NCI-H1092 (cell line): ENCODE results near the gene GRIN2C.

Experiments used
- DNase-seq: peaks from one replicate; lab custom pipeline; 2025; lab: John Stamatoyannopoulos, UW

GRIN2C gene

DNA sequence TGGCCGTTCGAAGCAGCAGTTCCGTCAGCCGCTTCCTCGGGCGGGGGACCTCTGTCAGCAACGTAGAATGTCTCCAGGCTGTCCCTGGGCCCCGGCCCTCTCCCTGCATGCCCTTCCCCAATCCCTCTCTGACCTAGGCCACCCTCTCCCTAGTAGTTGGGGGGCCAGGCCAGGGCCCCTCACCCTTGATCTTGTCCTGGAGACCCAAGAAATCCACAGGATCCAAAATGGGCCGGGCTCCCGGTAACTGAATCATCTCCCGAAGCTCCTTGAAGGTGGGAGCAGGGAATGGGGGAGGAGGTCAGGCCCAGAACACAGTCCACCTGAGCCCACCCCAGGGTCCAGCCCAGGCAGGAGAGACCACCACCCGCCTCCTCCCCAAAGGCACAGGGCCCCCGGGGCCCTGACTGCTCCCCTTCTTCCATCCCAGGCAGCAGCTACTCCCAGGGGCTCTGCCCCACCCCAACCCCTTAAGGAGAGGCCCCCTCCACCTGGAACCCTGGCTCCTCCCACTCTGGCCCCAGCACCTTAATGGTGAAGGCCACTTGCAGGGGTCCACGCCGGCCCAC lies 4.7 kb upstream of the GRIN2C start:
- DNase-seq, result no peak

GRCh38 chr17:74863420-74864296 lies 4.0 kb upstream of the GRIN2C start:
- no peak for DNase-seq

- no peak for DNase-seq
These were observed 3.2 kb upstream of the GRIN2C start for GRCh38 chr17:74862919-74863318.

GRCh38 chr17:74862108-74862901 lies 2.6 kb upstream of the GRIN2C start:
- peak; percentile 33 for DNase-seq

DNA sequence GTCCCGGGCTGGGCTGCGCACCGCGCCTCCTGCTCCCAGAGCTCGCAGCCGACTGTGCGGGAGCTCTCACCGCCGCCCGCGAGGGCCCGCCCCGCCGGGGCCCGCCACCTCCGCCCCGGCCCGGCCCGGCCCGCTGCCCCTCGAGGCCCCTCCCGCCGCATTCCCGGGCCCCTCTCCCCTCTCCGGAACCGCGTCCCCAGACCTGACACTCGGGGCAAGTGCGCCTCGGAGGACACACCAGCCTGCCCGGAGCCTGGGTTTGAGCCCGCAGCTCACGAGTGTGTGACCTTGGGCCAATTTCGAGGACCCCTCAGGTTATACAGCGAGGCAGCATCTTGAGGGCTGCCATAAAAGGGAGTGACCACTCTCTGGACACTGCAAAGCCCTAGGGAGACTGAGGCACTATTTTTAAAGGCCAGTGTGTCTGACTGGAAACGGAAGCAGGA lies 2.0 kb upstream of the GRIN2C start:
- DNase-seq, result no peak

DNA sequence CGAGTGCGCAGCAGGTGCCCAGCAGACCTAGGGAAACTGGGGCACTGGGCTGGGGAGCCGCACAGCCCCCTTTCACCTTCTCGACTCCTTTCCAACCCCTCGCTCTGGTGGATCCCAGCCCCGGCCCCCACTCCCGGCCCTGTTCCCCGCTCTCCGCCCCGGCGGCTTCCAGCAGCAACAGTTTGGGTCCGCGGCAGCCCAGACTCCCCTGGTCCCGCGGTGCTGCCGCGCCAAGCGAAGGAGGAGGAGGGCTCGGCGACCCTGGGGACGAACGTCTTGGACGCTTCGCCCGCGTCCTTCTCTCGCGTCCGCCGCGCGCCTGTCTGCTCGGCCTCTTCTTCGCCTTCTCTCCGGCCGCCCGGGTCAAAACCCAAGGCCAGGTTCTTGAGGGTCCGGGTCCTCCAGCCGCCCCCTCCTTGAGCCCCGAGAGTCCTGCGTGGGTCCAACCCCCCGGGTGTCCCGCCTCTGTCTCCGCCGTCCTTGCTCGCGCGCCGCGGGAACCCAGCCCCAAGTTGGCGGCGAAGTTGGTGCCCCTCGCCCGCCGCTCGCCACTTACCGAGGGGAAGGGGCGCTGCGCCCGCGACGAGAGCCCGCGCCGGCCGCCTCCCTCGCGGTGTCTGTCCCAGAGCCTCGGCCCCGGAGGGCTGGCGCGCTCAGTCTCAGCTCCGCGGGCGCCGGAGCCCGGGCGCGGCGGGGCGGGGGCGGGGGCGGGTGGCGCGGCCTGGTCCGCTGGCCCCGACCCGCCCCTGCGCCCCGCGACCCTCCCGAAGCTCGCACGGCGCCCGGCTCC lies 1.4 kb upstream of the GRIN2C start:
- DNase-seq, result no peak

DNA sequence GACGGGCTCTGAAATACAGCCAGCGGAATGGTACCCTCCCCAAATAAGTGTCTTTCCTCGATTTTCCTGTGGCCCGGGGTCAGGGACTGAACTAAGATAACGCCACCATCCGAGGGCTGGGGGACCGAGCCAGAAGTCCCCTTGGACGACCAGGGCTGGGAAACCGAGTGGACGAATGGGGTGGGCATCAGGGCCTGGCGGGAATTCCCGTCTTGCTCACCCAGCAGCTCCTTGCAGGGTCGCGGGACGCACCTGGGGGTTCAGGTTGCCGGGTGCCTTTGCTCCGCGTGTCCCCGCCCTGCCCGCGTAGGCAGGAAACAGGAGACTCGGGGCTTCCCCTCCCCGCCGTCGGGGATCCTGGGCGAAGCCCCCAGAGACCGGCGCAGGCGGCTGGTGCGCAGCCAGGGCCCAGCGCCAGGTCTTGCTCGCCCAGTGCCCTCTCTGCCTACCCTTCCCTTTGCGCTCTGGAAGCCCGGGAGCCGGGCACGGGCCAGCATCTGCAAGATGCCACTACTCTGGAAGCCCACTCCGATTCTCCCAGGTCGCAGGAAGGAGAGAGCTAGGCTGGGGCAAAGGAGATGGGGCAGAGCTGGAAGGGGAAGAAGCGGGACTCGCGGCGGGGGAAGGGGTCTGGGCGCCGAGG lies 665 bp upstream of the GRIN2C start:
- DNase-seq, result no peak

GRCh38 chr17:74858672-74859458 lies 820 bp downstream of the GRIN2C start:
- no peak for DNase-seq

GRCh38 chr17:74857191-74857590 lies 2.5 kb downstream of the GRIN2C start:
- DNase-seq, result no peak

DNA sequence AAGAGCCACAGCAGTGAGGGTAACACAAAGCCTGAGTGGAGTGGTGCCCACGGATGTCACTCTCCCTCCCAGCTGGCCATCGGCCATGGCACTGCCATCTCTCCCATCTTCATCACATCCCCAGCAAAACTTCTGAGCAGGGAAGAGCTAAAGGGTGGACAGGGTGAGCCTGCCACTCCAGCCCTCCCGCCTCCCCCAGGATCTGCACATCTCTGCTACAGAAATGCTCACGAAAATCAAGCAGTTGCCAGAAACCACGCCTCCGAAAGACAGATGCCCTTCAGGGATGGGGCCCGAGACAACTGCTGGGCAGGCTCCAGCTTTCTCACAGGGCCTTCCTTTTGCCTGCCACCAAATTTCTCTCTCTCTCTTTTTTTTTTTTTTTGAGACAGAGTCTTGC lies 3.6 kb downstream of the GRIN2C start:
- no peak for DNase-seq

DNA sequence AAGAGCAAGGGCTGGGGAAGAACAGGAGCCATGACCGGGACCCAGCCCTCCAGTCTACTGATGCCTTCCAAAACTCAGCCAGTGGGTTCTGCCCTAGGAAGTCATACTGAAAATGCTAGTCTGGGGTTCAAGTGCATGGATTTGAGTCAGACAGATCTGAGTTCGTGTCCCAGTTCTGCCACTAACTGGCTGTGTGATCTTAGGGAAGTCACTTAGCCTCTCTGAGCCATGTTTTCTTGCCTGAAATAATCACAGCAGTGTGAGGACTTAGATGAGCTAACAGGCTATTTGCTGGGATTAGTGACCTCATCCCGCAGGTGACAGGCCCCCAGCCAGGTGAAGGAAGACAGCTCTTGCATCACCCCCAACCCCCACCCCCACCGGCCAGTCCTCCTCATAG lies 4.4 kb downstream of the GRIN2C start:
- no peak for DNase-seq

GRCh38 chr17:74854792-74855191 lies 4.9 kb downstream of the GRIN2C start:
- DNase-seq, result no peak

- DNase-seq, result no peak
These were observed 6.0 kb downstream of the GRIN2C start for GRCh38 chr17:74853669-74854068.

GRCh38 chr17:74853048-74853397 lies 6.7 kb downstream of the GRIN2C start:
- no peak for DNase-seq

DNA sequence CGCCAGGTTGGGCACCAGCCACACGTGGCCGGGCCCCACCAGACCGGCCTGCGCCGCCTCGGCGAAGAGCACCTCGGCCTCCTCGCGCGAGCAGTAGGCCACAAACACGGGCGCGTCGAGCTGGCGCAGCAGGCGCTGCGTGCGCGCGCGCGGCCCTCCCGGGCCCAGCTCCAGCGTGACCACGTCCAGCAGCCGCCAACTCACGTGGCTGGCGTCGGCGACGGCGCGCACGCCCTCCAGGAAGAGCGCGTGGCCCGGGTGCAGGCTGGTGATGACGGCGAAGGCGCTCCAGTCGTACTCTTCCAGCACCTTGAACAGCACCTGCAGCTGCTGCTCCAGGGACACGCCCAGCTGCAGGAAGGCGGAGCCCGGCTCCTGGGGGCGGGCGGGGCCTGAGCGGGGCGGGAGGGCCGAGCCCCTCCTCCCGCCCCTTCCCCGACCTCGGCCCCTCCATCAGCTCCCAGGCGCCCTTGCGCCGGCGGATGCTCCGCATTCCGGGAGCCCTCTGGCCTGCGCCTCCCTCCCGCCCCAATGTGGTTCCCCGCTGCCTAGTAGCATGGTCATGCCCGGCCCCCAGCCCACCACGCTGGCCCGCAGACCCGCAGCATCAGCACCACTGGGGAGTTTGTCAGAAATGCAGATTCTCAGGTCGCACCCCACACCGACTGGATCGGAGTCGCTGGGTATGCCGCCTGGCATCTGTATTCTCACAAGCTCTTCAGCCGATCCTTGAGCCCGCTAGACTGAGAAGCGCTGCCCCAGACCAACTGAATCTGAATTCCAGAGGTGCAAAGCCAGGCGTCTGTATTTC lies 7.2 kb downstream of the GRIN2C start:
- DNase-seq, result no peak

DNA sequence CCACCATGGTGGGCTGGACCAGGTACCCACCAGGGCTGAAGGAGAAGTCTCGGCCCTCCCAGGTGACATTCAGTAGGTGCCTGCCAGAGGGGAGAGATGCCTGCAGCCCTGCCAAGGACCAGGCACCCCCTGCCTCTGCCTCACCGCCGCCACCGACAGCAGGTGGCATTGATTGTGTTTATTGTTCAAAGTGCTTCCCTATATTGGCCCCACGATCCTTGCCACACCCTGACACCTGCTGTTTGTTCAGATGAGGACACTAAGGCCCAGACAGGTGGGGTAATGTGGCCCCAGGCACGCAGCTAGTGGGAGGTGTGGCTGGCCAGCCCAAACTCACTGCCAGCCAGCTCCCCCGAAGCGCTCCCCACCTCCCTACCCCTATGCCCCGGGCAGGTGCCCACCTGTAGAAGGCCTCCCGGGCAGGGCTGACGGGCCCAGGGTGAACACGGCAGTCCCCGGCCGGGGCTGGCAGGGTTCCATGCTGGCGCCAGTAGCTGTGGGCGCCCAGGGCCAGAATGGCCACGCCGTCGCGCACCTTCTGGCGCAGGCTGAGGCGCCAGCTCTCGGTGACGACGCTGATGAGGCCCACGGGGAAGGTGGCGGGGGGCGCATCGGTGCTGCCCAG lies 8.0 kb downstream of the GRIN2C start:
- DNase-seq, result no peak

DNA sequence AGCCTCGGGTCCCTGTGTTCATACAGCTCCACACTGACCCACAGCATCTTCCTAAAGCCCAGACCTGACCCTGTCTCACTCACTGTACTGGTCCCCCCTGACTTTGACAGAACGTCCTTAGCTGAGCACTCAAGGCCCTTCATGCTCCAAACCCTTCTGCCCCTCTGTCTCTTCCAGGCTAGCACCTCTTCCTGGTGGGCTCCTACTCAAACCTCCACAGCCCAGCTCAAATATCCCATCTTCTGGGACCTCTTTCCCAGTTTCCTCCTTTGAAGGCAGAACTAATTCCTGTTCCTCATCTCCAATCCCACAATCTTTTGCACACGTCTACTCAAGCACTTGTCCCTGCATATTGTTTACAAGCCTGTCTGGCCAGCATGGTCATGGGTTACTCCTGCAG lies 8.8 kb downstream of the GRIN2C start:
- DNase-seq, result no peak

DNA sequence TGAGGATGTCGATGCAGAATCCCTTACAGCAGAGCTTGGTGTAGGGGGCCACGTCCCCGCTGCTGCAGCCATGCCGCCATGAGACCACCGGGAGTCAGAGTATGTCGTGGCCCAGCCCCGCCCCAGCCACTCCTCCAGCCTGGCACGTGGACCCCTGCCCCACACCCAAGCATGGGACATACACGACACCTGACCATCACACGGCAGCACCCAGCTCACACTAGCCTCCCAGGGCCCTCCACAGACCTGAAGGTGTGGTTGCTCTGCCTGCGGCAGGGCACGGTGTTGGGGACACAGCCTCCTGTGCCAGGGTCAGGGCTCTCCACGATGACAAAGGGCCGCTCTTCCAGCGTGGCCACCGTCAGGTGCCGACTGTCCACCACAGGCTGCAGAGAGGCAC lies 9.4 kb downstream of the GRIN2C start:
- no peak for DNase-seq

DNA sequence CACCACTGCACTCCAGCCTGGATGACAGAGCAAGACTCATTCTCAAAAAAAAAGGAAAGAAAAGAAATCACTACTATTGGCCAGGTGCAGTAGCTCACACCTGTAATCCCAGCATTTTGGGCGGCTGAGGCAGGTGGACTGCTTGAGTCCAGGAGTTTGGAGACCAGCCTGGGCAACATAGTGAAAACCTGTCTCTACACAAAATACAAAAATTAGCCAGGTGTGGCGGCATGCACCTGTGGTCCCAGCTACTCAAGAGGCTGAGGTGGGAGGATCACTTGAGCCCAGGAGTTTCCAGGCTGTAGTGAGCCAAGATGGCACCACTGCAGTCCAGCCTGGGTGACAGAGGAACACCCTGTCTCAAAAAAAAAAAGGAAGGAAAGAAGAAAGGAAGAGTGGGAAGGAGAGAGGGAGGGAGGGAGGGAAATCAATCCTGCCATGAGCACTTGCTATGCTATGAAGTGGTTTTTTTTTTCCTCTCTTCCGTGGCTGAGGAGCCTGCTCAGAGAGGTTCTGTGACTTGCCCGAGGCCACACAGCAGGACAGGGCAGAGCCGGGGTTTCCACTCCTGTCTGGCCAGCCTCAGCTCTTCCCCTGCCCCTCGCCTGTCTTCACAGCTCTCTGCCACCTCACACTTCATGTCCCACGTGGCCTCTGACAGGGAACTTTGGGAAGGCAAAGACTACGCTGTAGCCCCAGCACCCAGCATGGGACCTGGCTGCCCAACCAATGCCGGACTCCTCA lies 10.9 kb downstream of the GRIN2C start:
- no peak for DNase-seq
